Measurements from ENCODE around the gene BTG1. TPM values are rescaled to one million over a fixed set of nuclear protein-coding genes. Genes with fewer than 3 reads are reported as not detected.

Gene BTG1
- total and polyA plus RNA-seq, 8 donors, result 29.0 to 183 (median 127) TPM

- H3K27ac ChIP-seq, result peak overlapping the region in 2 of 4 donors; percentile 66 to 70
- FAIRE-seq (no peak), DNase-seq (no peak), ATAC-seq (peak; percentile 35 to 78 (median 62))
- WGBS, 2 donors, result 24 to 26% methylated on average over 7 of the region's 7 CpGs
- H3K4me1 ChIP-seq, result peaks cover 15 to 41% (median 24%) of the 10 kb centered on the region in 3 donors
- H3K36me3 ChIP-seq, result no peaks in the 10 kb centered on the region
- no peaks in the 10 kb centered on the region for H3K9me3 ChIP-seq
- no peak overlapping the region for H3K4me3 ChIP-seq
- H3K27me3 ChIP-seq, result no peaks in the 10 kb centered on the region
- no peak for TF ChIP-seq CTCF (IDR thresholded peaks at IDR 0.05)
- intact Hi-C loops (cut with DNase I), result no loop called here
Measured at GRCh38 chr12:92107621-92108131, 38.0 kb downstream of the BTG1 start.

- Histone ChIP-seq H3K27ac (peak overlapping the region in 2 of 4 donors; percentile 66 to 70), H3K4me1 (peaks cover 15 to 41% (median 24%) of the 10 kb centered on the region in 3 donors), H3K9me3 (no peaks in the 10 kb centered on the region), H3K4me3 (no peak overlapping the region), H3K36me3 (no peaks in the 10 kb centered on the region), H3K27me3 (no peaks in the 10 kb centered on the region)
- 33 to 35% methylated on average over 4 of the region's 4 CpGs for WGBS, 2 donors
- intact Hi-C loops (cut with DNase I), result no loop called here
- DNase-seq (no peak), FAIRE-seq (no peak), ATAC-seq (peak; percentile 41 to 56 (median 48))
- no peak for TF ChIP-seq CTCF (IDR thresholded peaks at IDR 0.05)
Measured at GRCh38 chr12:92107094-92107493, 38.6 kb downstream of the BTG1 start.

- H3K27me3 ChIP-seq, result no peaks in the 10 kb centered on the region
- H3K27ac ChIP-seq, result peak overlapping the region in 2 of 4 donors; percentile 42 to 48
- no peaks in the 10 kb centered on the region for H3K36me3 ChIP-seq
- intact Hi-C loops (cut with DNase I), result no loop called here
- peaks cover 15 to 41% (median 24%) of the 10 kb centered on the region in 3 donors for H3K4me1 ChIP-seq
- no peak for TF ChIP-seq CTCF (IDR thresholded peaks at IDR 0.05)
- ATAC-seq (peak in 1 of 4 donors; percentile 15), FAIRE-seq (no peak), DNase-seq (no peak)
- 45 to 61% methylated on average over 5 of the region's 5 CpGs for WGBS, 2 donors
- no peak overlapping the region for H3K4me3 ChIP-seq
- H3K9me3 ChIP-seq, result no peaks in the 10 kb centered on the region
Measured at GRCh38 chr12:92105676-92106075, 40.0 kb downstream of the BTG1 start.

- no peak overlapping the region for H3K4me3 ChIP-seq
- H3K9me3 ChIP-seq, result no peaks in the 10 kb centered on the region
- FAIRE-seq (no peak), ATAC-seq (no peak), DNase-seq (no peak)
- no peaks in the 10 kb centered on the region for H3K36me3 ChIP-seq
- H3K27ac ChIP-seq, result peak overlapping the region in 2 of 4 donors; percentile 42 to 48
- H3K4me1 ChIP-seq, result peaks cover 15 to 41% (median 24%) of the 10 kb centered on the region in 3 donors
- 96 to 98% methylated on average over 2 of the region's 2 CpGs for WGBS, 2 donors
- intact Hi-C loops (cut with DNase I), result no loop called here
- TF ChIP-seq CTCF (IDR thresholded peaks at IDR 0.05), result no peak
- no peaks in the 10 kb centered on the region for H3K27me3 ChIP-seq
Measured at GRCh38 chr12:92105110-92105509, 40.5 kb downstream of the BTG1 start.

GRCh38 chr12:92102606-92103005 lies 43.0 kb downstream of the BTG1 start:
- 94 to 96% methylated on average over 2 of the region's 2 CpGs for WGBS, 2 donors
- intact Hi-C loops (cut with DNase I), result no loop called here
- Histone ChIP-seq H3K9me3 (no peaks in the 10 kb centered on the region), H3K36me3 (no peaks in the 10 kb centered on the region), H3K27me3 (no peaks in the 10 kb centered on the region), H3K27ac (no peak overlapping the region), H3K4me3 (no peak overlapping the region), H3K4me1 (peaks cover 14 to 40% (median 32%) of the 10 kb centered on the region in 3 donors)
- no peak for ATAC-seq
- DNase-seq, result no peak
- TF ChIP-seq CTCF (IDR thresholded peaks at IDR 0.05), result no peak
- no peak for FAIRE-seq
